ENCODE data around the gene CDC20B.
A peak's percentile ranks its signal among the peaks of the same experiment; 100 is the strongest.

Gene CDC20B

DNA sequence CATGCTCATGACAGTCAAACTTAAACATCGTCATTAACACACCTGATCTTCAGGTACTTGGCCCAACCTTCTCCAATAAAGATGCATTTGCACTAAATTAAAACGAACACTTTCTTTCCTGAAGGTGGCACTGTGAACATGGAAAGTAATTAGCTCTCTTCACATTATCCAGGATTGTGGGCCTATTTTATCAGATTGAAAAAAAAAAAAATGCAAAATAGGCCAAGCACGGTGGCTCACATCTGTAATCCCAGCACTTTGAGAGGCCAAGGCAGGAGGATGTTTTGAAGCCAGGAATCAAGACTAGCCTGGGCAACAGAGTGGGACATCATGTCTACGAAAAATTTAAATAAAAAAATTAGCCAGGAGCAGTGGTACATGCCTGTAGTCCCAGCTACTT lies 14.4 kb upstream of the CDC20B start:
- DNase-seq (ENCODE audit: low read depth): peak; percentile 35
- TF ChIP-seq, protein P1, sequence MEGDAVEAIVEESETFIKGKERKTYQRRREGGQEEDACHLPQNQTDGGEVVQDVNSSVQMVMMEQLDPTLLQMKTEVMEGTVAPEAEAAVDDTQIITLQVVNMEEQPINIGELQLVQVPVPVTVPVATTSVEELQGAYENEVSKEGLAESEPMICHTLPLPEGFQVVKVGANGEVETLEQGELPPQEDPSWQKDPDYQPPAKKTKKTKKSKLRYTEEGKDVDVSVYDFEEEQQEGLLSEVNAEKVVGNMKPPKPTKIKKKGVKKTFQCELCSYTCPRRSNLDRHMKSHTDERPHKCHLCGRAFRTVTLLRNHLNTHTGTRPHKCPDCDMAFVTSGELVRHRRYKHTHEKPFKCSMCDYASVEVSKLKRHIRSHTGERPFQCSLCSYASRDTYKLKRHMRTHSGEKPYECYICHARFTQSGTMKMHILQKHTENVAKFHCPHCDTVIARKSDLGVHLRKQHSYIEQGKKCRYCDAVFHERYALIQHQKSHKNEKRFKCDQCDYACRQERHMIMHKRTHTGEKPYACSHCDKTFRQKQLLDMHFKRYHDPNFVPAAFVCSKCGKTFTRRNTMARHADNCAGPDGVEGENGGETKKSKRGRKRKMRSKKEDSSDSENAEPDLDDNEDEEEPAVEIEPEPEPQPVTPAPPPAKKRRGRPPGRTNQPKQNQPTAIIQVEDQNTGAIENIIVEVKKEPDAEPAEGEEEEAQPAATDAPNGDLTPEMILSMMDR (IDR thresholded peaks at IDR 0.05; ENCODE audit: low read depth, low read length): peak; percentile 24
- TF ChIP-seq, protein P2, sequence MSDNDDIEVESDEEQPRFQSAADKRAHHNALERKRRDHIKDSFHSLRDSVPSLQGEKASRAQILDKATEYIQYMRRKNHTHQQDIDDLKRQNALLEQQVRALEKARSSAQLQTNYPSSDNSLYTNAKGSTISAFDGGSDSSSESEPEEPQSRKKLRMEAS (IDR thresholded peaks at IDR 0.05; ENCODE audit: low read depth, low read length): no peak
- H3K4me3 ChIP-seq (ENCODE audit: low read depth, low read length): no peak overlapping the region

DNA sequence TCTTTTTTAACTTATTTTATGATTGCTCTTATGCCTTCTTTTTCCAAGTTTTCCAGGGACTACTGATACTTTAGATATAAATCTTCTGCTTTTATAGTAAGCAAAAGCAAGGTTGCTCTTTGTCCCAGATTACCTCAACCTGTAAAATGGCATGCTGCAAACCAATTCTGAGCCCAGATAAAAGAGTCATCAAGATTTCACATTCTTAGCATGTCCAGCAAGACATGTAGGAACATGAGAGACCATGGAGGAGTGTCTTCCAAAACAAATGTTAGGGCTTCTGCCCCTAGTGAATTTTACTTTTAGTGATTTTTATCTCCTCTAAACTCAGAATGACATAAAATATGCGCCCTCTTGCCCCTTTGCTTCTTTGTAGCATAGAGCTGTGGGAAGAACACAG lies 7.0 kb upstream of the CDC20B start:
- TF ChIP-seq, protein P2 (IDR thresholded peaks at IDR 0.05; ENCODE audit: low read depth, low read length): no peak
- TF ChIP-seq POLR2A (IDR thresholded peaks at IDR 0.05; ENCODE audit: extremely low read depth, insufficient read length) (no peak), MYC (IDR thresholded peaks at IDR 0.05; ENCODE audit: low read depth, low read length) (no peak)
- TF ChIP-seq, protein P1 (IDR thresholded peaks at IDR 0.05; ENCODE audit: low read depth, low read length): no peak
- no peak overlapping the region for H3K4me3 ChIP-seq (ENCODE audit: low read depth, low read length)
- no peak for DNase-seq (ENCODE audit: low read depth)

DNA sequence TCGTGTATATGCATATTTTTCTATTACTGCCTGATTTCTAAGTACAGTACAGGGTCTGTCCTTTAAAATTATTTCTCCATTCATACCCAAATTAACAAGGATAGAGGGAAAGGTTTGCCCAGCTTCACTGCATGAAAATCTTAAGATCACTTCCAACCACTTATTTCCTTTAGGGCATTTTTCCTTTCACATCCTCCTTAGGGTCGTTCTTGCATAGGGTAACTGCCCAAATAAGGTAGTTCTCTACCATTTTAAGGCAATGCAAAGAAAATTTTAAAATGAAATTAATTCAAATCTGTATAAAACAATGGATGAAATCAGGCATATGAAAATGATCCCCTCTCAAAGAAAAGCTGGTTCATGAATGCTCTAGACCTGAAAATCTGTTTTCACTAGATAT lies 4.1 kb upstream of the CDC20B start:
- peak; percentile 9 for DNase-seq (ENCODE audit: low read depth)
- peak overlapping the region; percentile 54 for H3K4me3 ChIP-seq (ENCODE audit: low read depth, low read length)
- TF ChIP-seq, protein P1 (IDR thresholded peaks at IDR 0.05; ENCODE audit: low read depth, low read length): no peak
- TF ChIP-seq POLR2A (IDR thresholded peaks at IDR 0.05; ENCODE audit: extremely low read depth, insufficient read length) (no peak), MYC (IDR thresholded peaks at IDR 0.05; ENCODE audit: low read depth, low read length) (no peak)
- TF ChIP-seq, protein P2 (IDR thresholded peaks at IDR 0.05; ENCODE audit: low read depth, low read length): no peak

GRCh38 chr5:55176176-55176818 lies 3.3 kb upstream of the CDC20B start:
- TF ChIP-seq POLR2A (IDR thresholded peaks at IDR 0.05; ENCODE audit: extremely low read depth, insufficient read length) (no peak), MYC (IDR thresholded peaks at IDR 0.05; ENCODE audit: low read depth, low read length) (no peak)
- TF ChIP-seq, protein P2 (IDR thresholded peaks at IDR 0.05; ENCODE audit: low read depth, low read length): peak; percentile 78
- TF ChIP-seq, protein P1 (IDR thresholded peaks at IDR 0.05; ENCODE audit: low read depth, low read length): no peak
- peak overlapping the region; percentile 54 for H3K4me3 ChIP-seq (ENCODE audit: low read depth, low read length)
- peak; percentile 82 for DNase-seq (ENCODE audit: low read depth)

- DNase-seq (ENCODE audit: low read depth): no peak
- TF ChIP-seq, protein P2 (IDR thresholded peaks at IDR 0.05; ENCODE audit: low read depth, low read length): no peak
- TF ChIP-seq MYC (IDR thresholded peaks at IDR 0.05; ENCODE audit: low read depth, low read length): no peak
- H3K4me3 ChIP-seq (ENCODE audit: low read depth, low read length): peak overlapping the region; percentile 44
These were observed 2.8 kb upstream of the CDC20B start for GRCh38 chr5:55175781-55176175.

- no peak for DNase-seq (ENCODE audit: low read depth)
- peak overlapping the region; percentile 51 for H3K4me3 ChIP-seq (ENCODE audit: low read depth, low read length)
- TF ChIP-seq, protein P2 (IDR thresholded peaks at IDR 0.05; ENCODE audit: low read depth, low read length): no peak
- no peak for TF ChIP-seq MYC (IDR thresholded peaks at IDR 0.05; ENCODE audit: low read depth, low read length)
- TF ChIP-seq, protein P1 (IDR thresholded peaks at IDR 0.05; ENCODE audit: low read depth, low read length): no peak
- TF ChIP-seq POLR2A (IDR thresholded peaks at IDR 0.05; ENCODE audit: extremely low read depth, insufficient read length): no peak
These were observed 782 bp upstream of the CDC20B start for GRCh38 chr5:55173687-55174230.
